IMR-90 (cell line): ENCODE results near the gene CAMK2B. TPM values are rescaled to one million over a fixed set of nuclear protein-coding genes. Genes with fewer than 3 reads are reported as not detected.

Source experiments
- ATAC-seq: fragments of 200-7000 bp; cut with Tn5 transposase; 2 replicates; pipeline ENCODE4 v1.9.1; 2020; ENCODE audit warnings: low read depth, mild to moderate bottlenecking, moderate library complexity
- BruUV-seq: library from RNA; stranded (reverse); fragments of 400-500 nt; replicated peaks from 2 replicates; lab custom pipeline; 2021; lab: Mats Ljungman, UMichigan
- CTCF ChIA-PET: fragments of 300-600 bp; formaldehyde crosslinking; extraction: SDS; loops from one replicate; lab custom pipeline; 2021; ENCODE audit warnings: antibody characterized with exemption; lab: Yijun Ruan, JAX
- POLR2A ChIA-PET: fragments of 300-600 bp; sonication (Branson Sonifier 250); formaldehyde crosslinking; loops from one replicate; lab custom pipeline; 2022; ENCODE audit warnings: antibody characterized with exemption; ENCODE audit not compliant: unreplicated experiment; lab: Charles Lee
- DNase-seq: peaks from one replicate; pipeline ENCODE4 v3.0.0; 2013
- H2AFZ ChIP-seq: replicated peaks from 2 replicates; pipeline ENCODE3; 2013; ENCODE audit warnings: low read length, mild to moderate bottlenecking; ENCODE audit not compliant: poor library complexity
- H2AK5ac ChIP-seq: 2 replicates; pipeline ENCODE4 v1.6.1; 2013; ENCODE audit warnings: low read depth, low read length, inconsistent platforms
- H2AK9ac ChIP-seq: replicated peaks from 2 replicates; pipeline ENCODE3; 2013; ENCODE audit warnings: mild to moderate bottlenecking, low read depth, low read length, moderate library complexity; ENCODE audit not compliant: poor library complexity
- H2BK120ac ChIP-seq: 2 replicates; pipeline ENCODE4 v1.6.1; 2013; ENCODE audit warnings: low read depth, low read length, inconsistent platforms
- H2BK15ac ChIP-seq: 3 replicates; pipeline ENCODE4 v1.6.1; 2013; ENCODE audit warnings: low read depth, low read length, inconsistent platforms
- H2BK20ac ChIP-seq: 2 replicates; pipeline ENCODE4 v1.6.1; 2013; ENCODE audit warnings: low read depth, mild to moderate bottlenecking, inconsistent platforms, low read length, moderate library complexity
- H2BK5ac ChIP-seq: 2 replicates; pipeline ENCODE4 v1.6.1; 2013; ENCODE audit warnings: mild to moderate bottlenecking, low read depth, low read length, inconsistent platforms; ENCODE audit not compliant: poor library complexity, severe bottlenecking
- H3K14ac ChIP-seq: replicated peaks from 2 replicates; pipeline ENCODE4 v1.6.1; 2013; ENCODE audit warnings: low read depth, low read length, inconsistent platforms
- H3K18ac ChIP-seq: 2 replicates; pipeline ENCODE4 v1.6.1; 2013; ENCODE audit warnings: low read depth, low read length, control low read depth
- H3K23ac ChIP-seq: 2 replicates; pipeline ENCODE4 v1.6.1; 2013; ENCODE audit warnings: low read depth, low read length, inconsistent platforms
- H3K27ac ChIP-seq: 2 replicates; pipeline ENCODE4 v1.5.1; 2013; ENCODE audit warnings: mild to moderate bottlenecking, control low read depth, low read length; ENCODE audit not compliant: insufficient read depth
- H3K27me3 ChIP-seq: 2 replicates; pipeline ENCODE4 v1.6.1; 2013; ENCODE audit warnings: low read length; ENCODE audit not compliant: control insufficient read depth, insufficient read depth
- H3K36me3 ChIP-seq: 2 replicates; pipeline ENCODE4 v1.6.1; 2013; ENCODE audit warnings: low read length, mixed read lengths; ENCODE audit not compliant: control insufficient read depth, insufficient read depth
- H3K4ac ChIP-seq: 2 replicates; pipeline ENCODE4 v1.6.1; 2013; ENCODE audit warnings: low read depth, low read length, inconsistent platforms
- H3K4me1 ChIP-seq: 2 replicates; pipeline ENCODE4 v1.6.1; 2013; ENCODE audit warnings: low read length, mixed read lengths; ENCODE audit not compliant: control insufficient read depth, insufficient read depth
- H3K4me2 ChIP-seq: 2 replicates; pipeline ENCODE4 v1.6.1; 2013; ENCODE audit warnings: low read depth, mild to moderate bottlenecking, control low read depth, low read length, moderate library complexity
- H3K4me3 ChIP-seq: 2 replicates; pipeline ENCODE4 v1.5.1; 2013; ENCODE audit warnings: low read depth, mild to moderate bottlenecking, control low read depth, low read length, moderate library complexity; ENCODE audit not compliant: insufficient read depth
- H3K56ac ChIP-seq: 2 replicates; pipeline ENCODE4 v1.6.1; 2013; ENCODE audit warnings: low read length, inconsistent platforms; ENCODE audit not compliant: insufficient read depth; ENCODE audit errors: extremely low read depth
- H3K79me1 ChIP-seq, 2 experiments: 2 replicates each; pipeline ENCODE4 v1.6.1; 2013; ENCODE audit warnings: low read length in 2 of 2, inconsistent platforms in 1 of 2, low read depth in 1 of 2
- H3K9ac ChIP-seq: 2 replicates; pipeline ENCODE4 v1.6.1; 2013; ENCODE audit warnings: low read depth, low read length, control low read depth
- H3K9me1 ChIP-seq: 2 replicates; pipeline ENCODE4 v1.6.1; 2013; ENCODE audit warnings: low read length, inconsistent platforms; ENCODE audit not compliant: insufficient read depth
- H3K9me3 ChIP-seq: 2 replicates; pipeline ENCODE4 v1.6.1; 2013; ENCODE audit warnings: low read length; ENCODE audit not compliant: control insufficient read depth, insufficient read depth
- H4K20me1 ChIP-seq: 2 replicates; pipeline ENCODE4 v1.6.1; 2013; ENCODE audit warnings: low read length, inconsistent platforms; ENCODE audit not compliant: insufficient read depth
- H4K5ac ChIP-seq: 2 replicates; pipeline ENCODE4 v1.6.1; 2013; ENCODE audit warnings: mild to moderate bottlenecking, low read depth, low read length, control low read depth
- H4K8ac ChIP-seq, 2 experiments: 2 replicates each; pipeline ENCODE4 v1.6.1; 2013; ENCODE audit warnings: low read depth in 2 of 2, low read length in 2 of 2, control low read depth in 1 of 2, inconsistent platforms in 1 of 2
- H4K91ac ChIP-seq: 2 replicates; pipeline ENCODE4 v1.6.1; 2013; ENCODE audit warnings: low read depth, low read length, inconsistent platforms; ENCODE audit not compliant: insufficient read depth
- CEBPB ChIP-seq: IDR thresholded peaks from 2 replicates; pipeline ENCODE4 v1.6.1; 2012; ENCODE audit warnings: low read depth, low read length, improper control_type of control experiment
- CHD1 ChIP-seq: IDR thresholded peaks from 2 replicates; pipeline ENCODE4 v1.6.1; 2012; ENCODE audit warnings: low read depth, low read length, improper control_type of control experiment
- MAZ ChIP-seq: IDR thresholded peaks from 2 replicates; pipeline ENCODE4 v1.6.1; 2012; ENCODE audit warnings: low read depth, mild to moderate bottlenecking, low read length, improper control_type of control experiment, moderate library complexity, borderline replicate concordance
- MXI1 ChIP-seq: IDR thresholded peaks from 2 replicates; pipeline ENCODE4 v1.6.1; 2012; ENCODE audit warnings: low read depth, mild to moderate bottlenecking, low read length, moderate library complexity, borderline replicate concordance
- SMC3 ChIP-seq: fragments of 150-350 bp; IDR thresholded peaks from 2 replicates; pipeline ENCODE4 v1.6.1; 2016; ENCODE audit warnings: low read depth, mild to moderate bottlenecking, antibody characterized with exemption, low read length, moderate library complexity
- USF2 ChIP-seq: fragments of 150-350 bp; IDR thresholded peaks from 2 replicates; pipeline ENCODE4 v1.6.1; 2017; ENCODE audit warnings: mild to moderate bottlenecking, antibody characterized with exemption, low read length, low read depth
- WGBS, 2 experiments: methylation state at CpG; one replicate each; pipeline versions ENCODE4 v1.1.5 to v1.1.7; 2013; ENCODE audit warnings: missing lambda C conversion rate in 2 of 2; ENCODE audit not compliant: insufficient read length in 1 of 2; ENCODE audit errors: extremely low coverage in 2 of 2; 5-methylcytosine and 5-hydroxymethylcytosine counted together
- dilution Hi-C: fragments of 300-500 bp; cut with HindIII; formaldehyde crosslinking; loops from one replicate; pipeline ENCODE4 v1.14.3; 2018; ENCODE audit warnings: low sequenced_read_pairs; ENCODE audit not compliant: unreplicated experiment
- in situ Hi-C: fragments of 300-500 bp; cut with MboI; formaldehyde crosslinking; loops from 3 replicates; pipeline ENCODE4 v1.14.3; 2019; ENCODE audit warnings: low sequenced_read_pairs, inconsistent platforms, mixed read lengths
- intact Hi-C: fragments of 100-400 bp; cut with micrococcal nuclease; formaldehyde crosslinking; loops from 2 replicates; pipeline ENCODE4 v1.10.0; 2022
- polyA plus RNA-seq, 3 experiments: library from polyadenylated mRNA; depleted of rRNA; stranded (reverse); fragments of >200 nt; gene quantifications; 2 replicates each; pipeline ENCODE4 v1.2.3, GENCODE V29; 2012; ENCODE audit warnings: low replicate concordance in 1 of 3
- total RNA-seq: library from RNA; depleted of rRNA; stranded (reverse); fragments of >200 nt; gene quantifications from 2 replicates; pipeline ENCODE4 v1.2.3, GENCODE V29; 2012

Gene CAMK2B
- total and polyA plus RNA-seq, 2 of the 4 experiments (the other 2 are of a cell fraction): 0.18 to 0.36 TPM

DNA sequence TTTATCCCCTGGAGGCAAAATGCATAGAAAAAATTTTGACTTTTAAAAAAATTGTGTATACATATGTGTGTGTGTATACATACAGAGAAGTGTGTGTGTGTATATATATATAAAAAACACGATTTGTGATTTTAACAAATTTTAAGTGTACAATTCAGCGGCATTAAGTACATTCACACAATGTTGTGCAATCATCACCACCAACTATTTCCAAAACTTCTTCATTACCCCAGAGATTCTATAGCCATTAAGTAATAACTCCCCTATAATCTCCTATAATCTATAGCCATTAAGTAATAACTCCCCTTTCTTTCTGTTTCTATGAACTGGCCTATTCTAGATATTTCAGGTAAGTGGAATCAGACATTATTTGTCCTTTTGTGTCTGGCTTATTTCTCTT is 20.7 kb upstream of the CAMK2B start:
- H3K4ac ChIP-seq: no peak overlapping the region
- no peak overlapping the region for H2AK9ac ChIP-seq
- ChIA-PET POLR2A (no interaction called here), CTCF (no interaction called here)
- in situ Hi-C loops: no loop called here
- no peak overlapping the region for H3K18ac ChIP-seq
- peaks cover 16% of the 10 kb centered on the region for H3K27me3 ChIP-seq
- ATAC-seq (no peak), DNase-seq (no peak)
- no peaks in the 10 kb centered on the region for H3K79me1 ChIP-seq
- no peak overlapping the region for H3K4me3 ChIP-seq
- H3K4me2 ChIP-seq: no peak overlapping the region
- no peak overlapping the region for H3K56ac ChIP-seq
- no peak overlapping the region for H2AFZ ChIP-seq
- WGBS, 2 experiments: no CpG with 5 or more reads among the region's 2 CpGs
- no peak overlapping the region for H4K91ac ChIP-seq
- no peak overlapping the region for H2BK120ac ChIP-seq
- intact Hi-C loops: no loop called here
- BruUV-seq: no TSS peak
- TF ChIP-seq MAZ (no peak), SMC3 (no peak), CHD1 (no peak), MXI1 (no peak), USF2 (no peak), CEBPB (peak; percentile 71)
- no peak overlapping the region for H2BK20ac ChIP-seq
- no peak overlapping the region for H3K23ac ChIP-seq
- H4K20me1 ChIP-seq: no peaks in the 10 kb centered on the region
- no peak overlapping the region for H3K14ac ChIP-seq
- no peak overlapping the region for H4K5ac ChIP-seq
- H3K9ac ChIP-seq: no peak overlapping the region
- H4K8ac ChIP-seq: no peak overlapping the region
- no peak overlapping the region for H2AK5ac ChIP-seq
- H3K36me3 ChIP-seq: no peaks in the 10 kb centered on the region
- no peak overlapping the region for H3K27ac ChIP-seq
- dilution Hi-C loops: no loop called here
- no peaks in the 10 kb centered on the region for H3K9me1 ChIP-seq
- no peak overlapping the region for H2BK5ac ChIP-seq
- H2BK15ac ChIP-seq: no peak overlapping the region
- H3K9me3 ChIP-seq: peaks cover 7% of the 10 kb centered on the region
- H3K4me1 ChIP-seq: peaks cover 1% of the 10 kb centered on the region; the same call in 1 of the 2 replicates
